ENCODE measurements around the gene COL9A3.
A peak's percentile ranks its signal among the peaks of the same experiment; 100 is the strongest.

The COL9A3 gene

DNA sequence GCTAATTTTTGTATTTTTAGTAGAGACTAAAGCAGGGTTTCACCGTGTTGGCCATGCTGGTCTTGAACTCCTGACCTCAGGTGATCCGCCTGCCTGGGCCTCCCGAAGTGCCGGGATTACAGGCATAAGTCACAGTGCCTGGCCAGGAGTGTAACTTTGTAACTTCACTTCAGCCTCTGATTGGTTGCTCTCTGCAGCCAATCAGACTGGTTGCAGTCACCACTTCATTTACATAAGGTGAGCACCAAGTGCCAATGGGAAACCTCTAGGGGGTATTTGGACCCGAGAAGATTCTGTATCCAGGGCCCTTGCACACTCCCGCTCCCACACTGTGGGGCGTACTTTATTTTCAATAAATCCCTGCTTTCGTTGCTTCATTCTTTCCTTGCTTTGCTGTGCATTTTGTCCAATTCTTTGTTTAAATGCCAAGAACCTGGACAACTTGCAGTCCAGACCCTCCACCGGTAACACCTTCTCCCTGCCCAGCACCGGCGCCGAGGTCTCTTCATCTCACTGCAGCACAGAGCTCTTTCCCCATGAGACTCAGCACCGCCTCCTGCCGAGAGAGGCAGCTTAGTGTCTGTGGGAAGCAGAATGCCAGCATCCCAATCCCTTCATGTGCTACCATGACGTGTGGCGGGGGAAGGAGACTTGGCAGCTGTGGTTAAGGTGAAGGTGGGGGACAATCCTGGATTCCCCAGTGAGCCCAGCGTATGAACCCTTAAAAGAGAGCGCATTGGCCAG is 34.5 kb upstream of the COL9A3 start:
- peak overlapping the region; percentile 85 for H3K27ac ChIP-seq
- no peaks in the 10 kb centered on the region for H3K9me3 ChIP-seq (ENCODE audit: severe bottlenecking)
- no peaks in the 10 kb centered on the region for H3K36me3 ChIP-seq
- TF ChIP-seq, protein P1, sequence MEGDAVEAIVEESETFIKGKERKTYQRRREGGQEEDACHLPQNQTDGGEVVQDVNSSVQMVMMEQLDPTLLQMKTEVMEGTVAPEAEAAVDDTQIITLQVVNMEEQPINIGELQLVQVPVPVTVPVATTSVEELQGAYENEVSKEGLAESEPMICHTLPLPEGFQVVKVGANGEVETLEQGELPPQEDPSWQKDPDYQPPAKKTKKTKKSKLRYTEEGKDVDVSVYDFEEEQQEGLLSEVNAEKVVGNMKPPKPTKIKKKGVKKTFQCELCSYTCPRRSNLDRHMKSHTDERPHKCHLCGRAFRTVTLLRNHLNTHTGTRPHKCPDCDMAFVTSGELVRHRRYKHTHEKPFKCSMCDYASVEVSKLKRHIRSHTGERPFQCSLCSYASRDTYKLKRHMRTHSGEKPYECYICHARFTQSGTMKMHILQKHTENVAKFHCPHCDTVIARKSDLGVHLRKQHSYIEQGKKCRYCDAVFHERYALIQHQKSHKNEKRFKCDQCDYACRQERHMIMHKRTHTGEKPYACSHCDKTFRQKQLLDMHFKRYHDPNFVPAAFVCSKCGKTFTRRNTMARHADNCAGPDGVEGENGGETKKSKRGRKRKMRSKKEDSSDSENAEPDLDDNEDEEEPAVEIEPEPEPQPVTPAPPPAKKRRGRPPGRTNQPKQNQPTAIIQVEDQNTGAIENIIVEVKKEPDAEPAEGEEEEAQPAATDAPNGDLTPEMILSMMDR (IDR thresholded peaks at IDR 0.05; ENCODE audit: low read depth, low read length), result peak; percentile 78
- peak; percentile 86 for DNase-seq
- H3K27me3 ChIP-seq (ENCODE audit: insufficient read depth, low read depth, severe bottlenecking), result no peaks in the 10 kb centered on the region
- H3K4me3 ChIP-seq (ENCODE audit: low read depth, low read length), result no peak overlapping the region

DNA sequence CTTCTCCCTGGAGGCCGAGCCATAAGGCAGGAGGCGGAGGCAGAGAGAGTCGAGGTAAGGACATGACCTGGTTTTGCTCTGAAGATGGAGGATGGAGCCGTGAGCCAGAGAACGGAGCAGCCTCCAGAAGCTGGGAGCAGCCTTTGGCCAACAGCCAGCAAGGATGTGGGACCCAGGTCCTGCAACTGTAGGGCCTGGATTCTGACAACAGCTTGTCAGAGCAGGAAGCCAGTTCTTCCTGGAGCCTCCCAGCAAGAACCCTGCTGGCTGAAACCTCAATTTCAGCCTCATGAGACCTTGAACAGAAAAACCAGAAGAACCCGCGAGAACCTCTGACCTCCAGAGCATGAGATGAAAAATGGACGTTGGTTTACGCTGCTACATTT is 34.0 kb upstream of the COL9A3 start:
- no peak overlapping the region for H3K4me3 ChIP-seq (ENCODE audit: low read depth, low read length)
- TF ChIP-seq, protein P1 (IDR thresholded peaks at IDR 0.05; ENCODE audit: low read depth, low read length), result no peak
- no peaks in the 10 kb centered on the region for H3K9me3 ChIP-seq (ENCODE audit: severe bottlenecking)
- no peak overlapping the region for H3K27ac ChIP-seq
- H3K27me3 ChIP-seq (ENCODE audit: insufficient read depth, low read depth, severe bottlenecking), result no peaks in the 10 kb centered on the region
- no peaks in the 10 kb centered on the region for H3K36me3 ChIP-seq
- DNase-seq, result no peak

DNA sequence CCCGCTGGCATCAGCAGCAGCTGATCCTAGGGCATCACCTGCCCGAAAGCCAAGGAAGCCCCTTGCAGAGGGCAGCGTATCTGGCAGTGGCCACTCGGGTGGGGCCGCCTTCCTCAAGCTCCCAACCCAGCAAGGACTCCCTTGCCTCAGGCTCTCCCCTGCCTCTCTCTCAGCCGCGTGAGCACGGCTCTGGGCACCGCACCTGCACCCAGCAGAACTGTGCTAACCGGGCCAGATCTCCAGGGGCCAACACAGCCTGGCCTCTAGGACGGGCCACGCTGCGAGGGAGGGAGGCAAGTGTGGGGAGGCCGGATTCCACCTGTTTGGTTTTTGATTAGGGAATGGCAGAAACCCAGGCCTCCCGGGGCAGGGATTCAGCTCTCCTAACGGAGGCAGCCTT is 32.4 kb upstream of the COL9A3 start:
- Histone ChIP-seq H3K36me3 (no peaks in the 10 kb centered on the region), H3K4me3 (ENCODE audit: low read depth, low read length) (no peak overlapping the region), H3K9me3 (ENCODE audit: severe bottlenecking) (no peaks in the 10 kb centered on the region), H3K27ac (no peak overlapping the region), H3K27me3 (ENCODE audit: insufficient read depth, low read depth, severe bottlenecking) (no peaks in the 10 kb centered on the region)
- DNase-seq, result no peak
- TF ChIP-seq, protein P1 (IDR thresholded peaks at IDR 0.05; ENCODE audit: low read depth, low read length), result no peak

DNA sequence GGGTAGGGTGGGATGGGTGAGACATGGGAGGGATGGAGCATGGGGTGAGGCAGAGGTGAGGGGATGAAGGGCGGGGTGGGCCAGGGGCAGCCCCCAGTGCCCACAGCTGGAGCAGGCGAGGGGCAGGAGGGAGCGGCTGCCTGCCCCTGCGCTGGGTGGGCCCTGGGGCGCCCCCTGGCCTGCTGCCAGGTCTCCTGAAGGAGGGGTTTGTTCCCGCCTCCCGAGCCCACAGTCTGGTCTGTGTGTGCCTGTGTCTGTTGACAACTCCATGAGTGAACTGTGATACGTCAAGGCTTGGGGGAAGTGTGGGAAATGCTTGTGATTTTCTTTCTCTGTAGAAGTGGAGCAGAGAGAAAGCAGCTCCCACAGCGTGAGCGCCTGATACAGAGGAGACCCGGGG is 31.5 kb upstream of the COL9A3 start:
- Histone ChIP-seq H3K9me3 (ENCODE audit: severe bottlenecking) (no peaks in the 10 kb centered on the region), H3K36me3 (no peaks in the 10 kb centered on the region), H3K27ac (no peak overlapping the region), H3K27me3 (ENCODE audit: insufficient read depth, low read depth, severe bottlenecking) (no peaks in the 10 kb centered on the region), H3K4me3 (ENCODE audit: low read depth, low read length) (no peak overlapping the region)
- no peak for DNase-seq
- TF ChIP-seq, protein P1 (IDR thresholded peaks at IDR 0.05; ENCODE audit: low read depth, low read length), result no peak

DNA sequence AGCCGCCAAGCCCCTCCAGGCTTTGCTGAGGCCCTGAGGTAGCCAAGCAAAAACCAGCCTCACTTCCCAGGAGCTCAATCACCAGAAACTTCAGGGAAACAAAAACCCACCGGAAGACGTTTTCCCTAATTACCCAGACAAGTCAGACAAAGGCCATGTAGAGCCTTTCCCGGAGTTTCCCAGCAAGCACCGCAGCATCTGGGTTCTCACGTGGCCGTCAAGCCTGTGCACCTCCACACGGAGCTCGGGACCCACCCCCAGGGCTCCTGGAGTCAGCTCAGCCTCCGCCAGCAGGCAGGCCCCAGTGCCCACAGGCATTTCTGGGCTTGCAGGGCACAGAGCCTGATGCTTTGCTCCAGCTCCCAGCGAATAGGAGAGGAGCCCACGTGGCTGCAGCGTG is 30.7 kb upstream of the COL9A3 start:
- no peaks in the 10 kb centered on the region for H3K9me3 ChIP-seq (ENCODE audit: severe bottlenecking)
- TF ChIP-seq, protein P1 (IDR thresholded peaks at IDR 0.05; ENCODE audit: low read depth, low read length), result no peak
- no peaks in the 10 kb centered on the region for H3K27me3 ChIP-seq (ENCODE audit: insufficient read depth, low read depth, severe bottlenecking)
- H3K27ac ChIP-seq, result no peak overlapping the region
- no peak overlapping the region for H3K4me3 ChIP-seq (ENCODE audit: low read depth, low read length)
- DNase-seq, result no peak
- no peaks in the 10 kb centered on the region for H3K36me3 ChIP-seq

DNA sequence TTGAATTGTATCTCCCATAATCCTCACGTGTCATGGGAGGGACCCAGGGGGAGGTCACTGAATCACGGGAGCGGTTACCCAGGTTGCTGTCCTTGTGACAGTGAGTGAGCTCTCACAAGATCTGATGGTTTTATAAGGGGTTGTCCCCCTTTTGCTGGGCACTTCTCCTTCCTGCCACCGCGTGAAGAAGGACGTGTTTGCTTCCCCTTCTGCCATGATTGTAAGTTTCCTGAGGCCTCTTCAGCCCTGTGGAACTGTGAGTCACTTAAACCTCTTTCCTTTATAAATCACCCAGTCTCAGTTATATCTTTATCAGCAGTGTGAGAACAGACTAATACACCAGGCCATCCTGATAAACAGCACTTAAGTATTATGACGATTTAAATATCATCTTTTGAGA is 29.5 kb upstream of the COL9A3 start:
- H3K27ac ChIP-seq, result no peak overlapping the region
- DNase-seq, result no peak
- TF ChIP-seq, protein P1 (IDR thresholded peaks at IDR 0.05; ENCODE audit: low read depth, low read length), result no peak
- H3K9me3 ChIP-seq (ENCODE audit: severe bottlenecking), result no peaks in the 10 kb centered on the region
- H3K36me3 ChIP-seq, result no peaks in the 10 kb centered on the region
- H3K4me3 ChIP-seq (ENCODE audit: low read depth, low read length), result no peak overlapping the region
- H3K27me3 ChIP-seq (ENCODE audit: insufficient read depth, low read depth, severe bottlenecking), result no peaks in the 10 kb centered on the region
